NCI-H2107 (cell line): ENCODE measurements around the gene LHX5.
"Not testable (repeated sequence)": the region's sequence is repeated elsewhere in the genome, so short reads cannot be mapped to it uniquely, and the experiment has no call there.

ENCODE experiments used
- DNase-seq: peaks from one replicate; lab custom pipeline; 2025; lab: John Stamatoyannopoulos, UW

LHX5 gene

GRCh38 chr12:113471619-113472171 is at the start of gene LHX5:
Gene LHX5, minus strand, starts transcription at chr12:113471871. Its CDS starts 373 bp downstream, at chr12:113471498.
- DNase-seq: no peak

DNA sequence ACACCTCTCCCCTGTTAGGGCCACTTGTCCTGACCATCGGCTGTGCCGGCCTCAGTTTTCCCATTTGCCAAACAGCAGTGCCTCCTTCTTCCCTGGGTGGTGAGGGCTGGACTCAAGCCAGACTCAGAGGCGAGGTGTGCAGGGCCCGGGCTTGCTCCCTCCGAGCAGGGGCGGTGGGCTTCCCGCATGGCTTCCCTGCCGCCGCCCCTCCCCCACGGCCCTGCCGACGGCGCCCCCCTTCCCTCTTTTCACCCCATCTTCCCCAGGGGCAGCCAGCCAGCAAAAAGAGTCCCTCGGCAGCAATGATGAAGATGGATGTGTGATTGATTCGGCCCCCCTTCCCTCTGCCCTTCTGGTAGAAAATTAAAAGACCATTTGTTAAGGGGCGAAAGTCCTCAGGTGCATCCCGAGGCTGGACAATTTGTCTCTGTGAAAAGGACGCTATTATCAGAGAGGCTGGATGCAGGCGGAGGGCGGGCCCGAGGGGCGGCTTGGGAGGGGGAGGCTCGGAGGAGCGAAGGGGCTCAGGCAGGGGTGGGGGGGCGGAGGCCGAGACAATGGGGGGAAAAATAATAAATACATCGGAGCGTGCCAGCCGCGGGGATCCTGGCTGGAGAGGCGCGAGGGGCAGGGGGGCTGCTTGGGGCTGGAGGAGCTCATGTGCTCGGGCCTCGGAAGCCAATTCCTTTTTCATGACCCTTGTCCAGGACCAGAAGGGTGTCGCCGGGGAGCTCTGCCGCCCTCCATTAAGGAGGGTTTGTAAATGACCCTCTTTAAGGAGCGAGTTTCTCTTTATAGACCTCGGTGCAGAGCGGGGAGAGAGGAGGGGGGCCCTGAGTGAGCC is 48.0 kb upstream of the LHX5 start:
- DNase-seq: no peak

DNA sequence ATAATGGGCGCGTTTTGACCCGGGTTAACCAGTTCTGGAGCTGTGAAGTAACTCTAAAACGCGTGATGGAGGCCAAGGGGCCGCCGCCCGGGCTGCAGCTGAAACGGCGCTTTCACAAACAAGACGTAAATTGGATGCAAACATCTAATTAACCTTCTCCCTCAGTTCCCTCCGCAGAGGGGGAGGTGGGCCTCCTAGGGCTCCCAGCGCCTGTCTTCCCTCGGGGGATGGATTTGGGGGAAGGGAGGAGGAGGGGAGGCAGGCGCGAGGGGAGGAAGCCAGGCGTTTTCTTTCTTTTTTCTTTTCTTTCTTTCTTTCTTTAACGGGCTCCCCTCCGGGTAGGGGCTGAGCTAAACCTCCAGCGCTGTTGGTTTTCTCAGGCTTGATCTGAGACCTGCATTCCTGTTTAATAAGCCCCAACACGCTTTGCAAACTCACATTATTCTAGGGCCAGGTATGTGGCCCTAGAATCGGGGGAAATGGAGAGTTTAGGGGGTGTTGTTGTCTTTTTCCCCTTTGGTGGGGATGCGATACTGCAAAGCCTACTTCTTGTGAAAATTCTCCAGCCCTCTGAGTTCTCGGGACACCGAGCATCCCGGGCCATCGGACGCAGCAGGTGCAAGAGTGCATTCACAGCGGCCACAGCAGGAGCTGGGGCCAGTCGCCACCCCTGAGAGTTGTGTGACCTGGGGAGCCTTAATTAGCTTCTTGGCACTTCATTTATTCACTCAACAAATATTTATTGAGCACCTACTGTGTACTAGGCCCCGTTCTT is 43.6 kb upstream of the LHX5 start:
- no peak for DNase-seq

GRCh38 chr12:113514602-113515001 is 42.9 kb upstream of the LHX5 start:
- no peak for DNase-seq

- DNase-seq: no peak
These were observed 40.9 kb upstream of the LHX5 start for GRCh38 chr12:113512568-113512967.

DNA sequence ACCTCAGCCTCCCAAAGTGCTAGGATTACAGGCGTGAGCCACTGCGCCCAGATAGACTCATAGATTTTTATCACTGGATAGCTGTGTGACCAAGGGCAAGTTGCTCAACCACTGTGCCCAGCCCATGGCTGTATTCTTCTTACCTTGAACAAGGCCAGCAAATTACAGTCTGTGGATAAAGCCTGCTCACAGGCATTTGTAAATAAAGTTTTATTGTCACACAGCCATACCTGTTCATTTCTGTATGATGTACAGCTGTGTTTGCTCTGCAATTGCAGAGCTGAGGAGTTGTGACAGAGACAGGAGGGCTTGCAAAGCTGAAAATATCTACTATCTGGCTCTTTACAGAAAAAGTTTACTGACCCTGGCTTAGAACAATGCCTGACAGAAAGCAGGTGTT is 35.2 kb upstream of the LHX5 start:
- DNase-seq: no peak

GRCh38 chr12:113505941-113506340 is 34.3 kb upstream of the LHX5 start:
- no peak for DNase-seq

DNA sequence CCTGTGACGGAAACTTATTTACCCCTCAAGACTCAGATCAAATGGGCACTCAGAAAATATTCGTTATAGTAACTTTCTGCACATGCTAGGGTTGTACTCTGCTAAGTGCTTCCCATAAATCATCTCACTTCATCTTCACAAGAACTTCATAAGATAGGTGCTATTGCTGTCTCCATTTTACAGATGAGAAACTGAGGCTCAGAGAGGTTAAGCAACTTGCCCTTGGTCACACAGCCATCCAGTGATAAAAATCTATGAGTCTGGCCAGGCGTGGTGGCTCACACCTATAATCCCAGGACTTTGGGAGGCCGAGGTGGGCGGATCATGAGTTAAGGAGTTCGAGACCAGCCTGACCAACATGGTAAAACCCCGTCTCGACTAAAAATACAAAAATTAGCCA is 33.2 kb upstream of the LHX5 start:
- DNase-seq: no peak

GRCh38 chr12:113500782-113501311 is 29.2 kb upstream of the LHX5 start:
- no peak for DNase-seq

DNA sequence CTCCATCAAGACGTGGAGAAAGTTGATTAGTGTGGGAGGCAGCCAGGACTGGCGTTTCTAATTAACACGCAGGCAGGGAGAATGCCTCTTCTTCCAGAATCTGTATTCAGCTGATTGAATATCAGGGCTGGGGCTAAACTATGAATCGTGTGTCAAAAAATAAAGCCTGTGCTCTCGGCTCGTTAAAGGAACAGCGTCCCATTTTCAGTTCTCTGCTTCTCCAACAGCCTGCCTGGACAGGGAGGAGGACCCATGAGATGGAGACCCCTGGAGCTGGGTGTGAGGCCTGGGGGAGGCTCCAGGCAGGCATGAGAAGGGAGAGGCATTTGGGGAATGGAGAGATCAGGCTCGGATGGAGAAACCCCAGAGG is 28.6 kb upstream of the LHX5 start:
- DNase-seq: no peak

- DNase-seq: no peak
These were observed 26.8 kb upstream of the LHX5 start for GRCh38 chr12:113498490-113498889.

- DNase-seq: no peak
These were observed 26.0 kb upstream of the LHX5 start for GRCh38 chr12:113497693-113498092.

- DNase-seq: not testable (repeated sequence)
These were observed 24.3 kb upstream of the LHX5 start for GRCh38 chr12:113495941-113496340.

DNA sequence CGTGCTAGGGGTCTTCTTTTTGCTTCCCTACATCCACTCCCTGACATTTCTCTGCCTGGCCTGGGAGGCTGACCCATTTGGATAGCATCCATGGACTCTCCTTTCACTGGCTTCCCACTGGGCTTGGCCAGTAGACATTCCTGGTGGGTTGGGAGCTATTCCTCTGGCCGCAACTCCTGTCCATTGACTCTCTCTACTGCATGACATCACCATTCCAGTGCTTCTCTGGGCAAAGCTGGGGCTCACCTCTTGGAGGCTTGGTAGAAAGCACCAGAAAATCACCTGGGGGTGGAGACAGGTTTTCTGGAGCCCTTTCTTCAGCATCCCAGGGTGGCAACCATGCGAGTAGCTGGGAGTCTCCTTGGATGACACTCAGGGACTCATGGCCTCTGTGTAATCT is 16.7 kb upstream of the LHX5 start:
- no peak for DNase-seq

DNA sequence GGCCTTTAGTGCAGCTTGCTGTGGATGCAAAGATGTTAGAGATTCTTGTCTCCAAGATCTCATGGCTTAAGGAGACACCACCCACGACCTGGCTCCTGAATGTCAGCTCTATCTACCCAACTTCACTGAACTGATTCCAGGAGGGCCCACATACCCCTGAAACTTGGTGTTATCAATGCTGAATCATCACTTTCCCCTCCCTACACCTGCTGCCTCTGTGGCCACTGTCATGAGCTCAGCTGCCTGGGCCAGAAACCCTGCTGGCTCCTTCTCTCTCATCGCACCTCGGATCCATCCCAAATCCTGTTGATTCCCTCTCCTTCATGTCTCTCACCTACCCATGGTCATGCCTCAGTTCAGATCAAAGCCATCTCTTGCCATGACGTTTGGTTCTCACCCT is 15.1 kb upstream of the LHX5 start:
- DNase-seq: no peak

- DNase-seq: no peak
These were observed 13.7 kb upstream of the LHX5 start for GRCh38 chr12:113485330-113485729.

GRCh38 chr12:113482334-113482733 is 10.7 kb upstream of the LHX5 start:
- no peak for DNase-seq

- no peak for DNase-seq
These were observed 8.8 kb upstream of the LHX5 start for GRCh38 chr12:113480336-113480971.

DNA sequence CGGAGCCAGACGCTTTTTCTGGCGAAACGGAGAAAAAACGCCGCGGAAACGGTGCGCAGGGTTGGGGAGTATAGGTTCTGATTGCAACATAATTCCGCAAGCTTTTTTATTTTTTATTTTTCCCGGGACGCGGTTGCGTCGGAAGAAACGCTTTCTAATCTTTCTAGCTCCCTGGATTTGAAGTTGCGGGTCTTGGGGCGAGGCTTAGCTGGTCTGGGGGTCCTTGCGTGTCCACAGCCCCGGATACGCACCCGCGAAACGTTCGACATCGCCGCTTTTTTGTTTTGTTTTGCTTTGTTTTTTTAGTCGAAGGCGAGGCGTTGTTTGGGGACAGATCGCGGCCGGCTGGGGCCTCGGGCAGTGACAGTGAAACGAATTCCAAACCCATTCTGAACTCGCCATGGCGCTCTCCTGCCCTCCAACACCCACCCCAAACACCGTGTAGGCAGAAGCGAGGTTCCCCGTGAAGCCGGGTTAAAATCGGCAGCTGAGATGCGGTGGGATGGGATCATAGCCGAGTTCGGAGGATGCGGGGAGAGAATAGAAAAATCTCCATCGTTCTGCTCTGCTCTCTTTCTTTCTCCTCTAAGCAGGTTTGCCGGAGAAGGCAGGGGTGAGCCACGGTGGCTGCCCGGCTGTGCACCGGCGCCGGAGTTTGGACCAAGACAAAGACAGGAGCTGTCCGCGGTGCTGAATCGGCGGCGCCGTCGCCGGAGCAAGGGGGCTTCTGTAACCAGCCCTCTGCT is 8.1 kb upstream of the LHX5 start:
- DNase-seq: no peak

GRCh38 chr12:113479216-113479589 is 7.5 kb upstream of the LHX5 start:
- no peak for DNase-seq

GRCh38 chr12:113478351-113479011 is 6.8 kb upstream of the LHX5 start:
- DNase-seq: no peak
